ENCODE results near the gene OIT3. TPM values are rescaled to one million over a fixed set of nuclear protein-coding genes. Genes with fewer than 3 reads are reported as not detected.
A peak's percentile ranks its signal among the peaks of the same experiment; 100 is the strongest.

Gene OIT3
- total RNA-seq, 1 donor from 2014 or later = not detected

DNA sequence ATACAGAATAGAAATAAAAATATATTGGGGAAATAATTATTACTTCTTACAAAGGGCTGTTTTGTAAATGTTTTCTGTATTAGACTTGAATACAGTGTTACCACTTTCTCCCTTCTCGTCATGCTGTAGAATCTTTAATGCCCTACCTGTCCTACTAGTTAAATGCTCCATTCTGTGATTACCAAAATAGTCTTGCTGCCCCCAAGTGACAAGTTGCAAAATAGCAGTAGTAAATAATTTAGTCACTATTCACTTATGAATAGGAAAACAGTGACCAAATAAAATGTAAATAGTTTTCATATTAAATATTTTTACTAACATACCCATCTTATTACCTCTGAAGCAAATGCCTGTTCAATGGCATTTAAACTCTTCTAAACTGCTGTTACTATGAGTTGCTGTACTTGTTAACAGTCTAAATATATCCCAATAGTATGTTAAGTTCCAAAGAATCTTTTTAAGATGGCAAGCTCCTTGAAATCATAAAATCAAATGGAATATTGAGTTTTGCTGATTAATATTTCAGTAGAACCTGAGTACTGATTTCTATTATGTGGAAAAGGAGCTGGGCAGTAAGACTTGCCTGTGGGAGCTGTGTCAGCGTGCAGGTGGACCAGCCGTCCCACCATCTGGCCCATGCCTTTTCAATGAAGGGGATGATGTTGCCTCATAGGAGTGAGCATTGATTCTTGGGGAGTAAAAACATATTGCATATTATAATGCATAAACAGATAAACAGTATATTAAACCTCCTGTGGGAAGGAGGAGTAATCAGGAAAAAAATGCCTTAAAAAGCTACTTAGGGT is 18.1 kb upstream of the OIT3 start:
- Histone ChIP-seq H3K27me3 (ENCODE audit: low read depth) (no peaks in the 10 kb centered on the region), H3K9me3 (replicated peaks) (no peaks in the 10 kb centered on the region), H3K4me1 (no peaks in the 10 kb centered on the region), H3K27ac (replicated peaks) (no peak overlapping the region), H3K4me3 (no peak overlapping the region), H3K36me3 (peaks cover 31% of the 10 kb centered on the region)
- no peak for DNase-seq
- intact Hi-C loops (cut with micrococcal nuclease) = no loop called here
- TF ChIP-seq, protein P1, sequence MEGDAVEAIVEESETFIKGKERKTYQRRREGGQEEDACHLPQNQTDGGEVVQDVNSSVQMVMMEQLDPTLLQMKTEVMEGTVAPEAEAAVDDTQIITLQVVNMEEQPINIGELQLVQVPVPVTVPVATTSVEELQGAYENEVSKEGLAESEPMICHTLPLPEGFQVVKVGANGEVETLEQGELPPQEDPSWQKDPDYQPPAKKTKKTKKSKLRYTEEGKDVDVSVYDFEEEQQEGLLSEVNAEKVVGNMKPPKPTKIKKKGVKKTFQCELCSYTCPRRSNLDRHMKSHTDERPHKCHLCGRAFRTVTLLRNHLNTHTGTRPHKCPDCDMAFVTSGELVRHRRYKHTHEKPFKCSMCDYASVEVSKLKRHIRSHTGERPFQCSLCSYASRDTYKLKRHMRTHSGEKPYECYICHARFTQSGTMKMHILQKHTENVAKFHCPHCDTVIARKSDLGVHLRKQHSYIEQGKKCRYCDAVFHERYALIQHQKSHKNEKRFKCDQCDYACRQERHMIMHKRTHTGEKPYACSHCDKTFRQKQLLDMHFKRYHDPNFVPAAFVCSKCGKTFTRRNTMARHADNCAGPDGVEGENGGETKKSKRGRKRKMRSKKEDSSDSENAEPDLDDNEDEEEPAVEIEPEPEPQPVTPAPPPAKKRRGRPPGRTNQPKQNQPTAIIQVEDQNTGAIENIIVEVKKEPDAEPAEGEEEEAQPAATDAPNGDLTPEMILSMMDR (IDR thresholded peaks at IDR 0.05; ENCODE audit: borderline replicate concordance) = peak; percentile 56

DNA sequence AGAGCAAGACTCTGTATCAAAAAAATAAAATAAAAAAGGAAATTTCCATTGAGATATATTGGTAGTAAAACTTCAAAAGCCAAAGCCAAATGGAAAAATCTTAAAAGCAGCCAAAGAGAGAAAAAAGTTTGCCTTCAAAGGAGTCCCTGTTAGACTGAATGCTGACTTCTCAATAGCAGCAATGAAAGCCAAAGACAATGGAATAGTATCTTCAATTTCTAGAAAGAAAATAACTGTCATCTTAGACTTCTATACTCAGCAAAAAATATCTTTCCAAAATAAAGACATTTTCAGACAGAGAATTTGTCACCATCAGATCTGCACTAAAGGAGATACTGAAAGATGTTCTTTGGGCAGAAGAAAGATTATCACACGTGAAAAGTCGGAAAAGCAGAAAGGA is 14.3 kb upstream of the OIT3 start:
- TF ChIP-seq, protein P1 (IDR thresholded peaks at IDR 0.05; ENCODE audit: borderline replicate concordance) = no peak
- intact Hi-C loops (cut with micrococcal nuclease) = no loop called here
- no peak overlapping the region for H3K27ac ChIP-seq (replicated peaks)

GRCh38 chr10:72881291-72881690 is 12.2 kb upstream of the OIT3 start:
- intact Hi-C loops (cut with micrococcal nuclease) = no loop called here
- H3K27me3 ChIP-seq (ENCODE audit: low read depth) = no peaks in the 10 kb centered on the region
- peaks cover 28% of the 10 kb centered on the region for H3K36me3 ChIP-seq
- no peak overlapping the region for H3K27ac ChIP-seq (replicated peaks)
- no peak overlapping the region for H3K4me3 ChIP-seq
- H3K4me1 ChIP-seq = peaks cover 3% of the 10 kb centered on the region
- H3K9me3 ChIP-seq (replicated peaks) = no peaks in the 10 kb centered on the region
- no peak for DNase-seq
- TF ChIP-seq, protein P1 (IDR thresholded peaks at IDR 0.05; ENCODE audit: borderline replicate concordance) = no peak

More for the DNA sequence above, 14.3 kb upstream of the OIT3 start:
- Histone ChIP-seq H3K27me3 (ENCODE audit: low read depth) (no peaks in the 10 kb centered on the region), H3K4me1 (no peaks in the 10 kb centered on the region), H3K36me3 (peaks cover 17% of the 10 kb centered on the region), H3K4me3 (no peak overlapping the region), H3K9me3 (replicated peaks) (no peaks in the 10 kb centered on the region)
- DNase-seq = no peak

- H3K4me1 ChIP-seq = peaks cover 12% of the 10 kb centered on the region
- peaks cover 30% of the 10 kb centered on the region for H3K36me3 ChIP-seq
- H3K27ac ChIP-seq (replicated peaks) = no peak overlapping the region
- no peaks in the 10 kb centered on the region for H3K9me3 ChIP-seq (replicated peaks)
- H3K27me3 ChIP-seq (ENCODE audit: low read depth) = no peaks in the 10 kb centered on the region
- H3K4me3 ChIP-seq = no peak overlapping the region
- intact Hi-C loops (cut with micrococcal nuclease) = no loop called here
- TF ChIP-seq, protein P1 (IDR thresholded peaks at IDR 0.05; ENCODE audit: borderline replicate concordance) = no peak
- DNase-seq = no peak
These were observed 9.7 kb upstream of the OIT3 start for GRCh38 chr10:72883861-72884260.

DNA sequence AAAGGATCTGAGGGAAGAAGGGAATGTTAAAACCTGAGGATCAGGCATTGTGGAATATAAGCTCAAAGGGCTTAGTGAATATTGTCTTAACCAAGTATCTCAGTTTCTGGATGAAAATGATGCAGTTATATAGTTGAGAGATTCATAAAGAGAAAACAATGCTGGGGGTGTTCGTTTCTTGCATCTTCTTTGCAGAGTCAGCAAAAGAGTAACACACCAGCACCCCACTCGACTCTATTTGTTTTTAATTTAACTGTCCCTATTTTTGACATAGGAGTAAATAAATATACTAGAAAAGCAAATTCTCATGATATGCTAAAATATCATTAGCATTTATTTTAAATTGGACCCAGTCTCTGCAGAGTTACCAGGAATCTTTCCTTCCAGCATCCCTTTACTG is 7.6 kb upstream of the OIT3 start:
- TF ChIP-seq, protein P1 (IDR thresholded peaks at IDR 0.05; ENCODE audit: borderline replicate concordance) = no peak
- no peaks in the 10 kb centered on the region for H3K27me3 ChIP-seq (ENCODE audit: low read depth)
- H3K36me3 ChIP-seq = peaks cover 20% of the 10 kb centered on the region
- intact Hi-C loops (cut with micrococcal nuclease) = no loop called here
- H3K4me3 ChIP-seq = no peak overlapping the region
- no peak overlapping the region for H3K27ac ChIP-seq (replicated peaks)
- no peaks in the 10 kb centered on the region for H3K9me3 ChIP-seq (replicated peaks)
- peaks cover 12% of the 10 kb centered on the region for H3K4me1 ChIP-seq
- DNase-seq = no peak

Data from left ventricle myocardium inferior (tissue), 1 donor.